GM12874 (cell line): Measurements from ENCODE around the gene WBP1L.

ENCODE experiments used
- CTCF ChIP-seq: IDR thresholded peaks from 2 replicates; pipeline ENCODE4 v1.5.1; 2011; ENCODE audit warnings: low read depth, mild to moderate bottlenecking, control low read depth, low read length, moderate library complexity; ENCODE audit not compliant: insufficient read depth

WBP1L gene

GRCh38 chr10:102837230-102837721 is 93.5 kb downstream of the WBP1L start, which contains the start of gene CYP17A1:
Gene CYP17A1, minus strand, starts transcription at chr10:102837413. Its CDS starts 52 bp downstream, at chr10:102837361.
- TF ChIP-seq CTCF = no peak

GRCh38 chr10:102841827-102842345 is 98.1 kb downstream of the WBP1L start:
- TF ChIP-seq CTCF = no peak

- no peak for TF ChIP-seq CTCF
Measured at GRCh38 chr10:102845352-102845902, 101.7 kb downstream of the WBP1L start.

GRCh38 chr10:102850025-102850518 is 106.3 kb downstream of the WBP1L start:
- no peak for TF ChIP-seq CTCF

GRCh38 chr10:102856758-102857424 is 113.1 kb downstream of the WBP1L start:
- TF ChIP-seq CTCF = no peak

GRCh38 chr10:102859911-102860310 is 116.2 kb downstream of the WBP1L start:
- TF ChIP-seq CTCF = no peak

GRCh38 chr10:102863660-102864059 is 119.9 kb downstream of the WBP1L start:
- TF ChIP-seq CTCF = no peak
